Mesendoderm (in vitro differentiated cells): Measurements from ENCODE around the gene TRPM3.

Experiments used
- DNase-seq: peaks from one replicate; pipeline ENCODE4 v3.0.0; 2013
- H2AK5ac ChIP-seq: 2 replicates; pipeline ENCODE4 v1.6.1; 2013; ENCODE audit warnings: low read length, inconsistent platforms
- H2BK120ac ChIP-seq: 2 replicates; pipeline ENCODE4 v1.6.1; 2013; ENCODE audit warnings: low read depth, mild to moderate bottlenecking, low read length, moderate library complexity, mixed read lengths
- H2BK15ac ChIP-seq: replicated peaks from 2 replicates; pipeline ENCODE4 v1.6.1; 2013; ENCODE audit warnings: low read depth, mild to moderate bottlenecking, moderate library complexity
- H2BK5ac ChIP-seq: 2 replicates; pipeline ENCODE4 v1.6.1; 2013; ENCODE audit warnings: low read length, inconsistent platforms
- H3K18ac ChIP-seq: 2 replicates; pipeline ENCODE4 v1.6.1; 2013; ENCODE audit warnings: mild to moderate bottlenecking, low read length, mixed read lengths
- H3K23ac ChIP-seq: one replicate; pipeline ENCODE4 v1.6.1; 2013; ENCODE audit warnings: low read length
- H3K27ac ChIP-seq: 2 replicates; pipeline ENCODE4 v1.5.1; 2013; ENCODE audit warnings: low read depth, mild to moderate bottlenecking, inconsistent platforms, low read length, moderate library complexity
- H3K27me3 ChIP-seq: 2 replicates; pipeline ENCODE4 v1.6.1; 2013; ENCODE audit warnings: low read length, control low read depth, mild to moderate bottlenecking, inconsistent platforms; ENCODE audit not compliant: insufficient read depth, poor library complexity
- H3K36me3 ChIP-seq: 2 replicates; pipeline ENCODE4 v1.6.1; 2013; ENCODE audit warnings: low read length, inconsistent platforms; ENCODE audit not compliant: control insufficient read depth, insufficient read depth
- H3K4ac ChIP-seq: one replicate; pipeline ENCODE4 v1.6.1; 2013; ENCODE audit warnings: low read depth, mild to moderate bottlenecking, low read length, moderate library complexity
- H3K4me1 ChIP-seq: 2 replicates; pipeline ENCODE4 v1.6.1; 2013; ENCODE audit warnings: low read depth, low read length, inconsistent platforms; ENCODE audit not compliant: control insufficient read depth
- H3K4me2 ChIP-seq: 2 replicates; pipeline ENCODE4 v1.6.1; 2013; ENCODE audit warnings: low read length
- H3K4me3 ChIP-seq: 2 replicates; pipeline ENCODE4 v1.5.1; 2013; ENCODE audit warnings: mild to moderate bottlenecking, low read length
- H3K56ac ChIP-seq: one replicate; pipeline ENCODE4 v1.6.1; 2013; ENCODE audit warnings: low read length
- H3K79me1 ChIP-seq: 2 replicates; pipeline ENCODE4 v1.6.1; 2013; ENCODE audit warnings: low read length, inconsistent platforms
- H3K79me2 ChIP-seq: 2 replicates; pipeline ENCODE4 v1.6.1; 2013; ENCODE audit warnings: mild to moderate bottlenecking, low read length; ENCODE audit not compliant: control insufficient read depth, insufficient read depth
- H3K9ac ChIP-seq: 2 replicates; pipeline ENCODE4 v1.6.1; 2013; ENCODE audit warnings: low read length, inconsistent platforms
- H4K5ac ChIP-seq: one replicate; pipeline ENCODE4 v1.6.1; 2013; ENCODE audit warnings: low read length
- H4K8ac ChIP-seq: one replicate; pipeline ENCODE4 v1.6.1; 2013; ENCODE audit warnings: low read depth, mild to moderate bottlenecking, control low read depth, low read length, moderate library complexity
- WGBS: extraction: QIAGEN DNeasy Blood & Tissue Kit; methylation state at CpG from one replicate; pipeline ENCODE4 v1.1.7; 2013; ENCODE audit warnings: low lambda C conversion rate, missing lambda C conversion rate; ENCODE audit not compliant: insufficient coverage; ENCODE audit errors: extremely low coverage; 5-methylcytosine and 5-hydroxymethylcytosine counted together

Gene TRPM3

DNA sequence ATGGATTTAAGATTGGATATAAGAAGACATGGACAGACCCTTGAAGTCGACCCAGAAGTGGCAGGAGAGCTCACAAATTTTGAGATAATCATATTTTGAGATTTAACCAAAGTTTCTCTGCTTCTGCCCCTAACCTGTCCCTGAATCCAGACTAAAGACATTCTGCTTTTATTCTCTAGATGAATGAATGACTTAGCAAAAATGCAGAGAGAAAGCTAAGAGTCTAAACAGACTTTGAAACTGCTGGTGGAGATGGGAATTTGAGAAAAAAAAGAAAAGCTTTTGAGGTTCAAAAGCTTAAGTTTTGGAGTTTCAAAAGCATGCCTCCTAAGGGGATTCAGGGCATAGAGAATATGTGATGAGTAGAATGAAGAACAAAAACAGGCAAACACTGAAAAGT is 621.8 kb downstream of the TRPM3 start:
- Histone ChIP-seq H3K27me3 (no peaks in the 10 kb centered on the region), H2BK15ac (no peak overlapping the region), H3K56ac (no peak overlapping the region), H3K27ac (no peak overlapping the region), H3K9ac (no peak overlapping the region), H3K23ac (no peak overlapping the region), H4K5ac (no peak overlapping the region), H3K4me3 (no peak overlapping the region), H3K18ac (no peak overlapping the region), H2AK5ac (no peak overlapping the region), H4K8ac (no peak overlapping the region), H3K4me2 (no peak overlapping the region), H3K79me2 (no peaks in the 10 kb centered on the region), H3K36me3 (no peaks in the 10 kb centered on the region), H3K4me1 (no peaks in the 10 kb centered on the region), H2BK5ac (no peak overlapping the region), H2BK120ac (no peak overlapping the region), H3K79me1 (no peaks in the 10 kb centered on the region), H3K4ac (no peak overlapping the region)
- no peak for DNase-seq
- no CpG with 5 or more reads among the region's 1 CpG for WGBS

DNA sequence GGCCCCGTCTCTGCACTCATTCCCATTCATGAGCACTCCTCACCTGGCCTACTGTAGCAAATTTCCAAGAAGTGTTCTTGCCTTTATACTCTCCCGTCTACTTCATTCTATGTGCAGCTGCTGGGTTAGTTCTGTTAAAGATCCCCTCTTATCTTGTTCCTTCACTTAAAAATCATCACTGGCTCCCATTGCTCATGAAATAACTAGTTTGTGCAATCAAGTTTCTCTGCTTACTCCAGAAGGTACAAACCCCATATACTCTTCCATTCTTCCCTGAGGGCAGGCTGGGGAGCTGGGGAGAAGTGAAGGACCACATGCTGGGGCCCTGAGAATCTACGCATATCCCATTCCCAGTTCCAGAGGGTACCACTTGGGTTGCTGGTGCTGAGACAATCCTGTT is 622.6 kb downstream of the TRPM3 start:
- Histone ChIP-seq H3K27ac (no peak overlapping the region), H3K9ac (no peak overlapping the region), H2BK5ac (no peak overlapping the region), H3K4me3 (no peak overlapping the region), H3K79me2 (no peaks in the 10 kb centered on the region), H3K23ac (no peak overlapping the region), H3K4me2 (no peak overlapping the region), H3K36me3 (no peaks in the 10 kb centered on the region), H3K4ac (no peak overlapping the region), H3K18ac (no peak overlapping the region), H3K4me1 (no peaks in the 10 kb centered on the region), H2BK120ac (no peak overlapping the region), H4K5ac (no peak overlapping the region), H2AK5ac (no peak overlapping the region), H3K79me1 (no peaks in the 10 kb centered on the region), H3K27me3 (no peaks in the 10 kb centered on the region), H2BK15ac (no peak overlapping the region), H4K8ac (no peak overlapping the region), H3K56ac (no peak overlapping the region)
- no peak for DNase-seq
- WGBS: no CpG with 5 or more reads among the region's 3 CpGs

DNA sequence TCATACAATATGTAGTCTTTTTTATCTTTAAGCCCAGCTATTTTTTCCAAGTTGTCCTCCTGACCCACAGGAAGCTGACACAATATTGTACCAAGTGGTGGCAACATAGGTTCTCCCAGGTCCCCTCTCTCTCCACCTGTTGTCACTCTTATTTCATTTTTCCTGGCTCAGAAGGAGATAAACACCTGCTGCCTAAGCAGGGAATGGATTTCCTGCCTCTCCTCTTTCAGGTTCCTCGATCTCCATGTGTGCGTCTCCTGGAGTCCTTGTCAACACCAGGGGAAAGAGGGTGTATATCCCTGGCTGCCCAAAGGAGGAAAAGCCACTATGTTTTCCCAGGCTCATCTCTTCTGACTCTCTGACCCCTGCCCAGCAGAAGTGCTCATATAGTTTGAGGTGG is 625.2 kb downstream of the TRPM3 start:
- H3K27me3 ChIP-seq: no peaks in the 10 kb centered on the region
- WGBS: no CpG with 5 or more reads among the region's 2 CpGs
- H2AK5ac ChIP-seq: no peak overlapping the region
- H4K5ac ChIP-seq: no peak overlapping the region
- H3K4me3 ChIP-seq: no peak overlapping the region
- H3K23ac ChIP-seq: no peak overlapping the region
- H2BK120ac ChIP-seq: no peak overlapping the region
- H4K8ac ChIP-seq: no peak overlapping the region
- no peak overlapping the region for H2BK5ac ChIP-seq
- no peaks in the 10 kb centered on the region for H3K4me1 ChIP-seq
- no peak overlapping the region for H3K18ac ChIP-seq
- no peak overlapping the region for H3K27ac ChIP-seq
- no peak overlapping the region for H2BK15ac ChIP-seq
- H3K9ac ChIP-seq: no peak overlapping the region
- no peak overlapping the region for H3K4me2 ChIP-seq
- DNase-seq: no peak
- H3K79me1 ChIP-seq: no peaks in the 10 kb centered on the region
- H3K36me3 ChIP-seq: no peaks in the 10 kb centered on the region
- no peaks in the 10 kb centered on the region for H3K79me2 ChIP-seq
- H3K4ac ChIP-seq: no peak overlapping the region
- H3K56ac ChIP-seq: no peak overlapping the region

DNA sequence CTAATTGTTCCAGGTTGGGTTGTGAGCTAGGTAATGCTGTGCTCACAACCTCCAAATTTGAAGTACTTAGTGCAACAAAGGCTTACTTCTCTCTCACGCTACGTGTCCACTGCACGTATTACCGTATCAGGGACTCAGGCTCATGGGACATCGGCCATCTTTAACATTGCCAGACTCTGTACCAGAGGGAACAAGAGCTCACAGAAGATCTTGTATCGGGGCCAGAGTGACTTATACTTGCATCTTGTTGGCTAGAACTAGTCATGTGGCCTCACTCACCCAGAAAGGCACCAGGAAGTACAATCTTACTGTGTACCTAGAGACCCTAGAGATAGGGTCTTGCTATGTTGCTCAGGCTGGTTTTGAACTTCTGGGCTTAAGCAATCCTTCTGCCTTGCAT is 625.9 kb downstream of the TRPM3 start:
- Histone ChIP-seq H3K9ac (no peak overlapping the region), H2BK5ac (no peak overlapping the region), H3K4me3 (no peak overlapping the region), H3K56ac (no peak overlapping the region), H3K4me1 (no peaks in the 10 kb centered on the region), H3K27ac (no peak overlapping the region), H3K27me3 (no peaks in the 10 kb centered on the region), H2BK120ac (no peak overlapping the region), H3K4me2 (no peak overlapping the region), H4K8ac (no peak overlapping the region), H2BK15ac (no peak overlapping the region), H3K79me1 (no peaks in the 10 kb centered on the region), H3K36me3 (no peaks in the 10 kb centered on the region), H4K5ac (no peak overlapping the region), H3K23ac (no peak overlapping the region), H2AK5ac (no peak overlapping the region), H3K4ac (no peak overlapping the region), H3K79me2 (no peaks in the 10 kb centered on the region), H3K18ac (no peak overlapping the region)
- no CpG with 5 or more reads among the region's 6 CpGs for WGBS
- no peak for DNase-seq

DNA sequence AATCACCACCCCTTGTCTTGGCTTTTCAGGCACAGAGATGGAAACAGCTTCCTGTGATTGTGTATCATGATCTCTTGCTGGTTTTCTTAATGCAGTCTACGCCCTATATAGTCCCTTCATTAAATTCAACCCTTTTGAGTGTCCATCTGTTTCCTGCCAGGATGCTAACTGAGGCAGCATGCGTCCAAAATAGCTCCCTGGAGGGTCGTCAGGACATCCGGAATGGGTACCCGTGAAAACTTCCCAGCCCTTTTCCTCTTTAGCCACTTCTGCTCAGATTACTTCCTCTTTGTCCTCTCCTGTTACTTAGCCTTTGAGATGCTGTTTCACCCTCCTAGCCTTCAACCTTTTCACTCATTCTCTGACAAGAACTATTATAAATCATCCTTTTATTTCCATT is 627.2 kb downstream of the TRPM3 start:
- no peaks in the 10 kb centered on the region for H3K27me3 ChIP-seq
- H3K79me2 ChIP-seq: no peaks in the 10 kb centered on the region
- no peak overlapping the region for H2AK5ac ChIP-seq
- H3K36me3 ChIP-seq: no peaks in the 10 kb centered on the region
- H3K79me1 ChIP-seq: no peaks in the 10 kb centered on the region
- no CpG with 5 or more reads among the region's 5 CpGs for WGBS
- no peak overlapping the region for H3K4me2 ChIP-seq
- no peak overlapping the region for H3K56ac ChIP-seq
- H3K4me3 ChIP-seq: no peak overlapping the region
- no peak overlapping the region for H3K18ac ChIP-seq
- no peak overlapping the region for H3K4ac ChIP-seq
- H3K27ac ChIP-seq: no peak overlapping the region
- no peak overlapping the region for H3K9ac ChIP-seq
- no peaks in the 10 kb centered on the region for H3K4me1 ChIP-seq
- H2BK5ac ChIP-seq: no peak overlapping the region
- H4K8ac ChIP-seq: no peak overlapping the region
- H3K23ac ChIP-seq: no peak overlapping the region
- no peak for DNase-seq
- no peak overlapping the region for H2BK15ac ChIP-seq
- no peak overlapping the region for H2BK120ac ChIP-seq
- no peak overlapping the region for H4K5ac ChIP-seq

DNA sequence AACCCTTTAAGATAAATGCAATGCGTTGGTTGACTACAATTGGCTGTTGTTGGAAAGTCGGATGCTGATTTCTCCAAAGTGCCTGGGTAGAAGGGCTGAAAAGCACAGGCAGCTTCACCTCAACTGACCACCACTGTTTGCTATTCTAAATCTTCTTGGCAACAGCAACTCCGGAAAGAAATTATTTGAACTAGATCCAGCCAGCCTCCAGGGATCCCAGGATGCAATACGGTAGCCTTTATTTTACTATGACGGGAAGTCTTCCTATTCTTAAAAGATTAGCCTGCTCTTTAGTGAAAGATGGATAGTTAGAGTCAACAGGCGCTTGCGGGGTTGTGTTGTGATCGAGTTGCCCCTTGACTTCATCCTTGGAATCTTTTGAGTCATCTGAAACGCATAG is 628.4 kb downstream of the TRPM3 start:
- H3K4me2 ChIP-seq: no peak overlapping the region
- no peak overlapping the region for H3K4ac ChIP-seq
- H3K79me2 ChIP-seq: no peaks in the 10 kb centered on the region
- no peak overlapping the region for H2BK5ac ChIP-seq
- no peak overlapping the region for H4K5ac ChIP-seq
- no peak overlapping the region for H3K9ac ChIP-seq
- H3K79me1 ChIP-seq: no peaks in the 10 kb centered on the region
- no peaks in the 10 kb centered on the region for H3K27me3 ChIP-seq
- H3K56ac ChIP-seq: no peak overlapping the region
- no peak overlapping the region for H2AK5ac ChIP-seq
- no peak overlapping the region for H3K27ac ChIP-seq
- H2BK15ac ChIP-seq: no peak overlapping the region
- no peak for DNase-seq
- H3K23ac ChIP-seq: no peak overlapping the region
- no peaks in the 10 kb centered on the region for H3K4me1 ChIP-seq
- no CpG with 5 or more reads among the region's 9 CpGs for WGBS
- no peaks in the 10 kb centered on the region for H3K36me3 ChIP-seq
- no peak overlapping the region for H3K18ac ChIP-seq
- H4K8ac ChIP-seq: no peak overlapping the region
- no peak overlapping the region for H2BK120ac ChIP-seq
- H3K4me3 ChIP-seq: no peak overlapping the region
